ENCODE results near the gene MST1. TPM values are rescaled to one million over a fixed set of nuclear protein-coding genes. Genes with fewer than 3 reads are reported as not detected.

The MST1 gene
- total and polyA plus RNA-seq, 2 of the 4 experiments (the other 2 are of a cell fraction): 1.3 to 13.0 TPM

- Histone ChIP-seq H3K14ac (replicated peaks; ENCODE audit: low read depth, low read length) (no peak overlapping the region), H2BK15ac (ENCODE audit: low read depth, low read length) (no peak overlapping the region), H2AK9ac (replicated peaks; ENCODE audit: low read depth, low read length, poor library complexity) (no peak overlapping the region), H3K56ac (ENCODE audit: extremely low read depth, insufficient read depth, low read length) (no peak overlapping the region), H3K9me1 (ENCODE audit: insufficient read depth, low read length) (no peaks in the 10 kb centered on the region), H4K8ac (ENCODE audit: low read depth in 2 of 2, low read length in 2 of 2) (no peak overlapping the region), H3K4me1 (ENCODE audit: control insufficient read depth, insufficient read depth, low read length) (no peaks in the 10 kb centered on the region), H3K79me1 (ENCODE audit: low read depth in 1 of 2, low read length in 2 of 2) (no peaks in the 10 kb centered on the region), H4K20me1 (ENCODE audit: insufficient read depth, low read length) (no peaks in the 10 kb centered on the region), H3K23ac (ENCODE audit: low read depth, low read length) (no peak overlapping the region), H2BK20ac (ENCODE audit: low read depth, low read length) (no peak overlapping the region), H4K91ac (ENCODE audit: insufficient read depth, low read depth, low read length) (no peak overlapping the region), H4K5ac (ENCODE audit: low read depth, low read length) (no peak overlapping the region), H2AFZ (replicated peaks; ENCODE audit: low read length, poor library complexity) (peak overlapping the region; percentile 51), H2AK5ac (ENCODE audit: low read depth, low read length) (no peak overlapping the region), H3K36me3 (ENCODE audit: control insufficient read depth, insufficient read depth, low read length) (no peaks in the 10 kb centered on the region), H3K27me3 (ENCODE audit: control insufficient read depth, insufficient read depth, low read length) (peaks cover 41% of the 10 kb centered on the region), H3K4ac (ENCODE audit: low read depth, low read length) (no peak overlapping the region), H3K4me3 (ENCODE audit: insufficient read depth, low read depth, low read length) (no peak overlapping the region), H2BK5ac (ENCODE audit: low read depth, low read length, poor library complexity, severe bottlenecking) (no peak overlapping the region), H3K18ac (ENCODE audit: low read depth, low read length) (no peak overlapping the region), H3K9me3 (ENCODE audit: control insufficient read depth, insufficient read depth, low read length) (no peaks in the 10 kb centered on the region), H2BK120ac (ENCODE audit: low read depth, low read length) (no peak overlapping the region), H3K9ac (ENCODE audit: low read depth, low read length) (no peak overlapping the region), H3K27ac (ENCODE audit: insufficient read depth, low read length) (no peak overlapping the region), H3K4me2 (ENCODE audit: low read depth, low read length) (no peak overlapping the region)
- BruUV-seq (replicated peaks): no TSS peak
- POLR2A ChIA-PET (ENCODE audit: unreplicated experiment): no interaction called here
- CTCF ChIA-PET: no interaction called here
- in situ Hi-C loops (cut with MboI; ENCODE audit: low sequenced_read_pairs): no loop called here
- ATAC-seq (ENCODE audit: low read depth) (no peak), DNase-seq (no peak)
- TF ChIP-seq MXI1 (IDR thresholded peaks at IDR 0.05; ENCODE audit: borderline replicate concordance, low read depth, low read length) (no peak), SMC3 (IDR thresholded peaks at IDR 0.05; ENCODE audit: low read depth, low read length) (no peak), RAD21 (IDR thresholded peaks at IDR 0.05; ENCODE audit: low read length) (no peak), RFX5 (IDR thresholded peaks at IDR 0.05; ENCODE audit: low read depth, low read length) (no peak), MAFK (IDR thresholded peaks at IDR 0.05; ENCODE audit: low read depth, low read length) (no peak), BHLHE40 (IDR thresholded peaks at IDR 0.05; ENCODE audit: low read depth, low read length) (no peak), RCOR1 (IDR thresholded peaks at IDR 0.05; ENCODE audit: insufficient replicate concordance, low read length) (no peak), ELK1 (IDR thresholded peaks at IDR 0.05; ENCODE audit: borderline replicate concordance, low read depth, low read length) (no peak), CEBPB (IDR thresholded peaks at IDR 0.05; ENCODE audit: low read depth, low read length) (no peak), MAZ (IDR thresholded peaks at IDR 0.05; ENCODE audit: borderline replicate concordance, low read depth, low read length) (no peak), USF2 (IDR thresholded peaks at IDR 0.05; ENCODE audit: low read depth, low read length) (no peak), POLR2A (IDR thresholded peaks at IDR 0.05; ENCODE audit: low read depth, low read length) (no peak), CHD1 (IDR thresholded peaks at IDR 0.05; ENCODE audit: low read depth, low read length) (no peak), FOS (IDR thresholded peaks at IDR 0.05; ENCODE audit: low read depth, low read length) (no peak), NFE2L2 (IDR thresholded peaks at IDR 0.05; ENCODE audit: low read depth, low read length) (no peak)
- dilution Hi-C loops (cut with HindIII; ENCODE audit: low sequenced_read_pairs, unreplicated experiment): no loop called here
- 64% methylated on average over 2 of the region's 4 CpGs; no CpG with 5 or more reads in 1 of the 2 experiments for WGBS, 2 experiments (ENCODE audit: extremely low coverage in 2 of 2, insufficient read length in 1 of 2)
- intact Hi-C loops (cut with micrococcal nuclease): no loop called here
These were observed 29.5 kb downstream of the MST1 start for GRCh38 chr3:49659756-49660155.
